H1 (cell line): ENCODE data around the gene SEMA3B. TPM values are rescaled to one million over a fixed set of nuclear protein-coding genes. Genes with fewer than 3 reads are reported as not detected.

ENCODE experiments used
- BACH1 ChIP-seq: IDR thresholded peaks from 2 replicates; pipeline ENCODE4 v1.6.1; 2012; ENCODE audit warnings: low read length, improper control_type of control experiment
- BCL11A ChIP-seq, 2 experiments: IDR thresholded peaks; one replicate each; pipeline ENCODE4 v1.6.1; 2011; ENCODE audit warnings: low read depth in 2 of 2, low read length in 2 of 2, mild to moderate bottlenecking in 2 of 2
- CBX8 ChIP-seq: fragments of 300-800, 300-1000 bp; sonication (generic); IDR thresholded peaks from 2 replicates; pipeline ENCODE4 v1.7.1; 2016; ENCODE audit warnings: low read depth, low read length, borderline replicate concordance
- CEBPB ChIP-seq: IDR thresholded peaks from 2 replicates; pipeline ENCODE4 v1.6.1; 2012; ENCODE audit warnings: low read depth, low read length
- CHD2 ChIP-seq: IDR thresholded peaks from 2 replicates; pipeline ENCODE4 v1.6.1; 2012; ENCODE audit warnings: low read length, improper control_type of control experiment
- GTF2F1 ChIP-seq: IDR thresholded peaks from 2 replicates; pipeline ENCODE4 v1.6.1; 2012; ENCODE audit warnings: low read depth, low read length, improper control_type of control experiment, borderline replicate concordance
- HDAC2 ChIP-seq, 2 experiments: fragments of 300-600 bp in 1 of 2; sonication (generic) in 1 of 2; IDR thresholded peaks; 2 replicates each; pipeline ENCODE4 v1.6.1; 2011 to 2012; ENCODE audit warnings: low read depth in 2 of 2, low read length in 2 of 2, mild to moderate bottlenecking in 2 of 2, moderate library complexity in 2 of 2, borderline replicate concordance in 1 of 2, inconsistent platforms in 1 of 2
- HDAC6 ChIP-seq: IDR thresholded peaks from one replicate; pipeline ENCODE4 v1.7.1; 2012; ENCODE audit warnings: low read depth, mild to moderate bottlenecking, inconsistent platforms, low read length, moderate library complexity
- KDM4A ChIP-seq: IDR thresholded peaks from one replicate; pipeline ENCODE4 v1.7.1; 2012; ENCODE audit warnings: low read depth, mild to moderate bottlenecking, moderate library complexity, low read length, inconsistent platforms; ENCODE audit not compliant: severe bottlenecking
- MAFK ChIP-seq: IDR thresholded peaks from 2 replicates; pipeline ENCODE4 v1.6.1; 2012; ENCODE audit warnings: low read depth, mild to moderate bottlenecking, improper control_type of control experiment, low read length
- NANOG ChIP-seq: IDR thresholded peaks from 2 replicates; pipeline ENCODE4 v1.6.1; 2011; ENCODE audit warnings: low read length, low read depth, mild to moderate bottlenecking, inconsistent platforms; ENCODE audit not compliant: insufficient read depth, poor library complexity, severe bottlenecking
- NRF1 ChIP-seq: IDR thresholded peaks from 2 replicates; pipeline ENCODE4 v1.6.1; 2011; ENCODE audit warnings: mild to moderate bottlenecking, low read depth, low read length, improper control_type of control experiment
- PHF8 ChIP-seq: fragments of 200-600 bp; sonication (generic); conservative IDR thresholded peaks from 2 replicates; pipeline ENCODE4 v1.7.1; 2012; ENCODE audit warnings: low read depth, mild to moderate bottlenecking, inconsistent platforms, low read length, moderate library complexity
- POLR2AphosphoS5 ChIP-seq: IDR thresholded peaks from 2 replicates; pipeline ENCODE4 v1.6.1; 2011; ENCODE audit warnings: low read depth, low read length
- SAP30 ChIP-seq: fragments of 300-600 bp; sonication (generic); IDR thresholded peaks from 2 replicates; pipeline ENCODE4 v1.7.1; 2012; ENCODE audit warnings: low read length, moderate library complexity, mild to moderate bottlenecking, inconsistent platforms; ENCODE audit not compliant: insufficient read depth, insufficient replicate concordance
- SIRT6 ChIP-seq: IDR thresholded peaks from one replicate; pipeline ENCODE4 v1.7.1; 2012; ENCODE audit warnings: low read length, inconsistent platforms
- SP1 ChIP-seq: IDR thresholded peaks from 2 replicates; pipeline ENCODE4 v1.6.1; 2011; ENCODE audit warnings: low read depth, low read length
- SP2 ChIP-seq: IDR thresholded peaks from 2 replicates; pipeline ENCODE4 v1.6.1; 2012; ENCODE audit warnings: mild to moderate bottlenecking, low read length, inconsistent platforms
- SP4 ChIP-seq: IDR thresholded peaks from 2 replicates; pipeline ENCODE4 v1.6.1; 2012; ENCODE audit warnings: low read length, inconsistent platforms
- SUZ12 ChIP-seq: fragments of 200-600 bp; sonication (generic); IDR thresholded peaks from 2 replicates; pipeline ENCODE4 v1.6.1; 2012; ENCODE audit warnings: mild to moderate bottlenecking, inconsistent platforms, low read length, moderate library complexity, mixed read lengths
- polyA plus RNA-seq, 7 experiments: library from polyadenylated mRNA; depleted of rRNA in 3 of 7; stranded (reverse) in 5 of 7; unstranded in 2 of 7; fragments of >200 nt in 5 of 7; fragments of 200-250 nt in 2 of 7; gene quantifications; 1 replicate in 5 of 7; 2 replicates in 1 of 7; 4 replicates in 1 of 7; pipeline versions ENCODE4 v1.2.1 to v1.2.3, GENCODE V29; 2011 to 2013; ENCODE audit warnings: missing spikeins in 2 of 7, mixed read lengths in 2 of 7
- total RNA-seq: library from RNA; stranded (reverse); fragmentation: NEBNext Ultra II Directional; extraction: Animal tissue kit (Norgen Biotek cat#: 25700); gene quantifications from 2 replicates; pipeline ENCODE4 v1.2.1, GENCODE V29; 2021
- TF ChIP-seq, protein P1 (sequence below): IDR thresholded peaks from 2 replicates; pipeline ENCODE4 v1.6.1; 2011; ENCODE audit warnings: low read depth, mild to moderate bottlenecking, low read length; ENCODE audit not compliant: insufficient read depth
- TF ChIP-seq, protein P2 (sequence below): IDR thresholded peaks from 2 replicates; pipeline ENCODE4 v1.6.1; 2012; ENCODE audit warnings: low read length, inconsistent platforms

Gene SEMA3B
- total and polyA plus RNA-seq, 2 of the 8 experiments (the other 6 are each of a cell fraction or from before 2014, with no cell fraction given), result 3.0 to 4.7 TPM

DNA sequence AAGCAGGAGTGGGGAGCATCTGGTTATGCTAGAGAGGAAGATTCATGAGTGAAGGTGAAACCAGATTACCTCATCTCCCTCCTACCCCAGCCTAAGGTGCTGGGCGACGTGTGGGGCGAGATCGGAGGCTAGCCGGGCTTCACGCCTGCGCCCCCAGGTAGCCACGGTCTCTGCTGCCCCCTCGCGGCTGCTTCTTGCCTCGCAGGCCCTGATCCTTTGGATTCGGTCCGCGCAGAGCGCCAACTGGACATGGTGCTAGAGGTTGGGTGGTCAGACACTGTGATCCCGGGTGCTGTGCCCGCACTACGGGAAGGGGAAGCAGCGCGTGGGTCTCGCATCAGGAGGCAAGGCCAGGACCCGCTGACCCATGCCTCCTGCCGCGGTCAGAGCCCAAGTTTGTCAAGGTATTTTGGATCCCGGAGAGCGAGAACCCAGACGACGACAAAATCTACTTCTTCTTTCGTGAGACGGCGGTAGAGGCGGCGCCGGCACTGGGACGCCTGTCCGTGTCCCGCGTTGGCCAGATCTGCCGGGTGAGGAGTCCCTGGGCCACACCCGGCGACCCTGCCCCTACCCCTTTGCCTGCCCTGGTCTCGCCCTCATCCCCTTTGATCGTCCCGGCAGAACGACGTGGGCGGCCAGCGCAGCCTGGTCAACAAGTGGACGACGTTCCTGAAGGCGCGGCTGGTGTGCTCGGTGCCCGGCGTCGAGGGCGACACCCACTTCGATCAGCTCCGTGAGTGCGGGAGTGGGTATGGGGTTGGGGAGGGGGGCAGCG is 4.2 kb downstream of the SEMA3B start (continued):
- TF ChIP-seq, protein P1, sequence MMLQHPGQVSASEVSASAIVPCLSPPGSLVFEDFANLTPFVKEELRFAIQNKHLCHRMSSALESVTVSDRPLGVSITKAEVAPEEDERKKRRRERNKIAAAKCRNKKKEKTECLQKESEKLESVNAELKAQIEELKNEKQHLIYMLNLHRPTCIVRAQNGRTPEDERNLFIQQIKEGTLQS, result no peak
- TF ChIP-seq HDAC6 (no peak), SP2 (no peak), SP4 (peak; percentile 35; the same call in 1 of the 2 replicates), NANOG (no peak), NRF1 (no peak), SP1 (no peak), POLR2AphosphoS5 (no peak), BACH1 (no peak), CBX8 (no peak), SIRT6 (no peak), SUZ12 (0 out of 2 replicates have a peak, but pooled peaks have one; percentile 3), GTF2F1 (no peak), PHF8 (no peak), SAP30 (no peak), BCL11A (IDR thresholded peaks at IDR 0.05; ENCODE audit: low read depth in 2 of 2, low read length in 2 of 2) (no peak), MAFK (no peak), KDM4A (no peak), CHD2 (no peak), CEBPB (no peak), HDAC2 (IDR thresholded peaks at IDR 0.05; ENCODE audit: borderline replicate concordance in 1 of 2, low read depth in 2 of 2, low read length in 2 of 2) (no peak)
- TF ChIP-seq, protein P2, sequence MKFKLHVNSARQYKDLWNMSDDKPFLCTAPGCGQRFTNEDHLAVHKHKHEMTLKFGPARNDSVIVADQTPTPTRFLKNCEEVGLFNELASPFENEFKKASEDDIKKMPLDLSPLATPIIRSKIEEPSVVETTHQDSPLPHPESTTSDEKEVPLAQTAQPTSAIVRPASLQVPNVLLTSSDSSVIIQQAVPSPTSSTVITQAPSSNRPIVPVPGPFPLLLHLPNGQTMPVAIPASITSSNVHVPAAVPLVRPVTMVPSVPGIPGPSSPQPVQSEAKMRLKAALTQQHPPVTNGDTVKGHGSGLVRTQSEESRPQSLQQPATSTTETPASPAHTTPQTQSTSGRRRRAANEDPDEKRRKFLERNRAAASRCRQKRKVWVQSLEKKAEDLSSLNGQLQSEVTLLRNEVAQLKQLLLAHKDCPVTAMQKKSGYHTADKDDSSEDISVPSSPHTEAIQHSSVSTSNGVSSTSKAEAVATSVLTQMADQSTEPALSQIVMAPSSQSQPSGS, result peak; percentile 76; the same call in 1 of the 2 replicates
